Heart left ventricle (tissue), 16 donors: Measurements from ENCODE around the gene CNTN5. TPM values are rescaled to one million over a fixed set of nuclear protein-coding genes. Genes with fewer than 3 reads are reported as not detected.

Experiments used
- ATAC-seq, 4 donors: fragments of 200-7000 bp; cut with Tn5 transposase; one replicate each; pipeline ENCODE4 v1.9.1; 2020 to 2022; ENCODE audit warnings: moderate library complexity in 4 of 4, mild to moderate bottlenecking in 3 of 4, moderate number of reproducible peaks in 1 of 4
- DNase-seq, 5 donors: peaks; one replicate each; pipeline ENCODE4 v3.0.0-alpha.2; 2020
- H3K27ac ChIP-seq, 12 donors: fragments of 200-600 bp; sonication (generic) in 4 of 12; one replicate each; pipeline versions ENCODE4 v1.5.0 to v1.8.0; 2016 to 2022; ENCODE audit warnings: mild to moderate bottlenecking in 2 of 12
- H3K27me3 ChIP-seq, 9 donors: fragments of 200-600 bp; sonication (generic) in 2 of 9; one replicate each; pipeline versions ENCODE4 v1.5.1 to v1.8.0; 2016 to 2022; ENCODE audit warnings: mild to moderate bottlenecking in 3 of 9
- H3K36me3 ChIP-seq, 9 donors: fragments of 200-600 bp; sonication (generic) in 2 of 9; one replicate each; pipeline versions ENCODE4 v1.5.0 to v1.8.0; 2018 to 2022; ENCODE audit warnings: mild to moderate bottlenecking in 2 of 9
- H3K4me1 ChIP-seq, 12 donors: fragments of 200-600 bp; sonication (generic) in 4 of 12; one replicate each; pipeline versions ENCODE4 v1.5.0 to v1.8.0; 2016 to 2022; ENCODE audit warnings: mild to moderate bottlenecking in 3 of 12
- H3K4me3 ChIP-seq, 12 donors: fragments of 200-600 bp; sonication (generic) in 4 of 12; one replicate each; pipeline versions ENCODE4 v1.5.0 to v1.8.0; 2017 to 2022; ENCODE audit warnings: mild to moderate bottlenecking in 9 of 12, moderate library complexity in 4 of 12
- H3K9me3 ChIP-seq, 12 donors: fragments of 200-600 bp; sonication (generic) in 4 of 12; one replicate each; pipeline versions ENCODE4 v1.5.0 to v1.8.0; 2016 to 2022; ENCODE audit warnings: mild to moderate bottlenecking in 1 of 12
- CTCF ChIP-seq, 12 donors: fragments of 200-600 bp; sonication (generic) in 4 of 12; IDR thresholded peaks; one replicate each; pipeline versions ENCODE4 v1.5.0 to v1.8.0; 2018 to 2022; ENCODE audit warnings: antibody characterized with exemption in 12 of 12, mild to moderate bottlenecking in 5 of 12
- POLR2A ChIP-seq, 2 donors: fragments of 450-650 bp; IDR thresholded peaks; one replicate each; pipeline ENCODE4 v1.6.1; 2017; ENCODE audit warnings: antibody characterized with exemption in 2 of 2, mild to moderate bottlenecking in 2 of 2, moderate library complexity in 2 of 2
- WGBS, 4 donors: extraction: QIAGEN DNeasy Blood & Tissue Kit in 2 of 4; methylation state at CpG; one replicate each; pipeline versions ENCODE4 v1.1.5 to v1.1.7; 2013 to 2018; 5-methylcytosine and 5-hydroxymethylcytosine counted together
- intact Hi-C, 10 donors: fragments of 100-400 bp; cut with DNase I; formaldehyde crosslinking; loops; one replicate each; pipeline versions ENCODE4 v1.11.1 to v1.14.2; 2022
- polyA plus RNA-seq, 2 donors: library from polyadenylated mRNA; stranded (reverse); fragments of 200-250 nt; gene quantifications; one replicate each; pipeline ENCODE4 v1.2.3, GENCODE V29; 2013
- total RNA-seq, 9 donors: library from RNA; depleted of rRNA in 2 of 9; stranded (reverse); fragments of >200 nt in 2 of 9; fragmentation: NEBNext Ultra II Directional in 3 of 9; extraction: Animal tissue kit (Norgen Biotek cat#: 25700) in 3 of 9; gene quantifications; one replicate each; pipeline versions ENCODE4 v1.1.0 to v1.2.4, GENCODE V29; 2016 to 2023
- donor health status: ischemic (EF 13 %, LVEDD 7.1; RV severe dilation, severe dysfunction).
- donor health status: healthy with polysubstance abuse.
- donor health status: DM: no; HTN: yes; CAD: no.
- donor health status: DM: no; HTN: no; CAD: no.
- donor health status: ischemic (EF 25% LVEDD 6.9; RV normal size, moderate dysfunction).
- donor health status: ischemic (EF 25% LVEDD 5.7; RV mildly dilated, moderate dysfunction).
- donor health status: healthy.
- donor health status: DM: yes; HTN: yes; CAD: no.
- donor health status: ischemic (EF 35%, LVEDD 5.7; RV mildly dilated, moderate dysfunction).
- donor health status: nonischemic (EF 11% LVEDD 7.7; RV severe dilation, severe dysfunction).
- donor health status: DM: yes; HTN: yes; CAD: no.
- donor health status: PGD.
- donor health status: ischemic (EF 29% LVEDD 5.4; RV normal size, mild dysfunction).
- donor health status: nonischemic (EF 23%, LVEDD 6.1; RV moderate dilation, normal function).

CNTN5 gene
- total and polyA plus RNA-seq, 11 donors: 0.11 to 0.16 TPM; not detected in 9

GRCh38 chr11:100031973-100032372 lies 1011.2 kb downstream of the CNTN5 start:
- Histone ChIP-seq H3K27ac (no peak overlapping the region), H3K4me1 (no peaks in the 10 kb centered on the region), H3K4me3 (no peak overlapping the region), H3K27me3 (no peaks in the 10 kb centered on the region), H3K9me3 (peaks cover 0 to 17% (median 0%) of the 10 kb centered on the region in 12 donors), H3K36me3 (no peaks in the 10 kb centered on the region)
- TF ChIP-seq CTCF (IDR thresholded peaks at IDR 0.05): no peak
- no peak for TF ChIP-seq POLR2A (IDR thresholded peaks at IDR 0.05)
- no peak for DNase-seq
- ATAC-seq: no peak
- intact Hi-C loops: no loop called here
- WGBS, 4 donors: 96 to 100% (median 98%) methylated on average over 1 of the region's 1 CpG

GRCh38 chr11:100061006-100061405 lies 1040.3 kb downstream of the CNTN5 start:
- intact Hi-C loops: no loop called here
- Histone ChIP-seq H3K4me3 (no peak overlapping the region), H3K27me3 (no peaks in the 10 kb centered on the region), H3K9me3 (no peaks in the 10 kb centered on the region), H3K27ac (no peak overlapping the region), H3K4me1 (no peaks in the 10 kb centered on the region), H3K36me3 (no peaks in the 10 kb centered on the region)
- TF ChIP-seq POLR2A (IDR thresholded peaks at IDR 0.05) (no peak), CTCF (IDR thresholded peaks at IDR 0.05) (no peak)
- WGBS, 4 donors: 68 to 81% (median 77%) methylated on average over 9 of the region's 9 CpGs
- ATAC-seq (no peak), DNase-seq (no peak)

GRCh38 chr11:100066399-100066798 lies 1045.7 kb downstream of the CNTN5 start:
- H3K9me3 ChIP-seq: no peaks in the 10 kb centered on the region
- no peak overlapping the region for H3K27ac ChIP-seq
- ATAC-seq (no peak), DNase-seq (no peak)
- TF ChIP-seq POLR2A (IDR thresholded peaks at IDR 0.05): no peak
- no peak for TF ChIP-seq CTCF (IDR thresholded peaks at IDR 0.05)
- H3K27me3 ChIP-seq: no peaks in the 10 kb centered on the region
- H3K4me1 ChIP-seq: no peaks in the 10 kb centered on the region
- no peaks in the 10 kb centered on the region for H3K36me3 ChIP-seq
- intact Hi-C loops: no loop called here
- WGBS, 4 donors: 71 to 85% (median 78%) methylated on average over 2 of the region's 2 CpGs
- H3K4me3 ChIP-seq: no peak overlapping the region

GRCh38 chr11:100068116-100068515 lies 1047.4 kb downstream of the CNTN5 start:
- WGBS, 4 donors: 61 to 70% (median 67%) methylated on average over 4 of the region's 4 CpGs
- H3K9me3 ChIP-seq: no peaks in the 10 kb centered on the region
- TF ChIP-seq POLR2A (IDR thresholded peaks at IDR 0.05): no peak
- TF ChIP-seq CTCF (IDR thresholded peaks at IDR 0.05): no peak
- no peak overlapping the region for H3K27ac ChIP-seq
- no peaks in the 10 kb centered on the region for H3K27me3 ChIP-seq
- no peaks in the 10 kb centered on the region for H3K36me3 ChIP-seq
- H3K4me3 ChIP-seq: no peak overlapping the region
- no peak for ATAC-seq
- intact Hi-C loops: no loop called here
- no peak for DNase-seq
- no peaks in the 10 kb centered on the region for H3K4me1 ChIP-seq
